GM19372 (cell line): ENCODE data around the gene HCN1.

Experiments
- ATAC-seq: cut with Tn5 transposase; IDR thresholded peaks from one replicate; pipeline ENCODE4 v1.9.1; 2021; ENCODE audit warnings: mild to moderate bottlenecking, low read depth, moderate library complexity; ENCODE audit not compliant: unreplicated experiment

The HCN1 gene

GRCh38 chr5:45696206-45696836 lies at the start of gene HCN1:
Gene HCN1, minus strand, starts transcription at chr5:45696380.
- ATAC-seq, result no peak

- ATAC-seq, result no peak
Observed at GRCh38 chr5:45741110-45741509, 44.9 kb upstream of the HCN1 start.

GRCh38 chr5:45737153-45737552 lies 41.0 kb upstream of the HCN1 start:
- ATAC-seq, result no peak

GRCh38 chr5:45725537-45725936 lies 29.4 kb upstream of the HCN1 start:
- no peak for ATAC-seq

GRCh38 chr5:45697201-45697600 lies 1.0 kb upstream of the HCN1 start:
- ATAC-seq, result no peak

- no peak for ATAC-seq
Observed at GRCh38 chr5:45695804-45696156, 400 bp downstream of the HCN1 start.

GRCh38 chr5:45694971-45695803 lies 993 bp downstream of the HCN1 start:
- no peak for ATAC-seq

GRCh38 chr5:45694255-45694814 lies 1.8 kb downstream of the HCN1 start:
- no peak for ATAC-seq

GRCh38 chr5:45692481-45692880 lies 3.7 kb downstream of the HCN1 start:
- ATAC-seq, result no peak

- no peak for ATAC-seq
Observed at GRCh38 chr5:45691656-45692055, 4.5 kb downstream of the HCN1 start.

- ATAC-seq, result no peak
Observed at GRCh38 chr5:45687701-45688100, 8.5 kb downstream of the HCN1 start.

- ATAC-seq, result no peak
Observed at GRCh38 chr5:45686620-45687019, 9.6 kb downstream of the HCN1 start.

- no peak for ATAC-seq
Observed at GRCh38 chr5:45684118-45684517, 12.1 kb downstream of the HCN1 start.

- ATAC-seq, result no peak
Observed at GRCh38 chr5:45680950-45681349, 15.2 kb downstream of the HCN1 start.

GRCh38 chr5:45677524-45677923 lies 18.7 kb downstream of the HCN1 start:
- ATAC-seq, result no peak

GRCh38 chr5:45672271-45672670 lies 23.9 kb downstream of the HCN1 start:
- no peak for ATAC-seq

- no peak for ATAC-seq
Observed at GRCh38 chr5:45648744-45649143, 47.4 kb downstream of the HCN1 start.

- ATAC-seq, result no peak
Observed at GRCh38 chr5:45643056-45643455, 53.1 kb downstream of the HCN1 start.

- no peak for ATAC-seq
Observed at GRCh38 chr5:45642370-45642769, 53.8 kb downstream of the HCN1 start.

GRCh38 chr5:45639040-45639439 lies 57.1 kb downstream of the HCN1 start:
- ATAC-seq, result no peak

- no peak for ATAC-seq
Observed at GRCh38 chr5:45627076-45627656, 69.0 kb downstream of the HCN1 start.
